ENCODE results near the gene RBPMS2. TPM values are rescaled to one million over a fixed set of nuclear protein-coding genes. Genes with fewer than 3 reads are reported as not detected.

Gene RBPMS2
- polyA plus RNA-seq, 1 donor (not counting 4 experiments of a cell fraction or from before 2014, with no cell fraction given): not detected

- Histone ChIP-seq H3K27ac (ENCODE audit: control insufficient read depth, insufficient read depth, low read length) (no peak overlapping the region), H2AFZ (ENCODE audit: control insufficient read depth, low read length) (no peak overlapping the region), H3K9ac (ENCODE audit: control insufficient read depth, extremely low read depth, insufficient read depth, low read length) (no peak overlapping the region), H3K4me2 (ENCODE audit: control insufficient read depth, extremely low read depth, insufficient read depth, low read depth, low read length) (no peak overlapping the region), H3K79me2 (ENCODE audit: control insufficient read depth, insufficient read depth, low read length) (no peaks in the 10 kb centered on the region), H3K4me1 (ENCODE audit: control insufficient read depth, extremely low read depth, insufficient read depth, low read length) (no peaks in the 10 kb centered on the region), H4K20me1 (ENCODE audit: control insufficient read depth, extremely low read depth, insufficient read depth, low read length) (no peaks in the 10 kb centered on the region), H3K9me3 (ENCODE audit: control insufficient read depth, low read depth, low read length) (no peaks in the 10 kb centered on the region), H3K9me1 (ENCODE audit: control insufficient read depth, extremely low read depth, insufficient read depth, low read length) (no peaks in the 10 kb centered on the region), H3K36me3 (ENCODE audit: control insufficient read depth in 2 of 2, extremely low read depth in 1 of 2, insufficient read depth in 2 of 2, low read length in 2 of 2) (no peaks in the 10 kb centered on the region), H3K27me3 (ENCODE audit: control insufficient read depth, extremely low read depth, insufficient read depth, low read length) (peaks cover 32% of the 10 kb centered on the region), H3K4me3 (ENCODE audit: control insufficient read depth in 2 of 3, extremely low read depth in 1 of 3, insufficient read depth in 2 of 3, low read depth in 1 of 3, low read length in 3 of 3) (no peak overlapping the region)
- DNase-seq (ENCODE audit: low read depth, low spot score): no peak
- TF ChIP-seq CTCF (optimal IDR thresholded peaks at IDR 0.05 in 1 of 3, IDR thresholded peaks at IDR 0.05 in 1 of 3, conservative IDR thresholded peaks at IDR 0.05 in 1 of 3; ENCODE audit: extremely low read depth in 1 of 3, insufficient read depth in 2 of 3, low read length in 3 of 3): no peak
- TF ChIP-seq EZH2 (IDR thresholded peaks at IDR 0.05; ENCODE audit: low read length): no peak
- no peak for FAIRE-seq
- dilution Hi-C loops (cut with MboI; ENCODE audit: extremely low pct_ligation_motif_present, low sequenced_read_pairs): no loop called here
Observed at GRCh38 chr15:64770626-64771025, 4.8 kb downstream of the RBPMS2 start.

GRCh38 chr15:64767203-64767602, 8.2 kb downstream of the RBPMS2 start:
- no peaks in the 10 kb centered on the region for H3K9me3 ChIP-seq (ENCODE audit: control insufficient read depth, low read depth, low read length)
- H3K36me3 ChIP-seq (ENCODE audit: control insufficient read depth in 2 of 2, extremely low read depth in 1 of 2, insufficient read depth in 2 of 2, low read length in 2 of 2): no peaks in the 10 kb centered on the region
- H3K4me2 ChIP-seq (ENCODE audit: control insufficient read depth, extremely low read depth, insufficient read depth, low read depth, low read length): no peak overlapping the region
- no peak overlapping the region for H3K9ac ChIP-seq (ENCODE audit: control insufficient read depth, extremely low read depth, insufficient read depth, low read length)
- FAIRE-seq: no peak
- no peaks in the 10 kb centered on the region for H4K20me1 ChIP-seq (ENCODE audit: control insufficient read depth, extremely low read depth, insufficient read depth, low read length)
- no peaks in the 10 kb centered on the region for H3K79me2 ChIP-seq (ENCODE audit: control insufficient read depth, insufficient read depth, low read length)
- TF ChIP-seq EZH2 (IDR thresholded peaks at IDR 0.05; ENCODE audit: low read length) (no peak), CTCF (optimal IDR thresholded peaks at IDR 0.05 in 1 of 3, IDR thresholded peaks at IDR 0.05 in 1 of 3, conservative IDR thresholded peaks at IDR 0.05 in 1 of 3; ENCODE audit: extremely low read depth in 1 of 3, insufficient read depth in 2 of 3, low read length in 3 of 3) (no peak)
- H2AFZ ChIP-seq (ENCODE audit: control insufficient read depth, low read length): no peak overlapping the region
- H3K4me1 ChIP-seq (ENCODE audit: control insufficient read depth, extremely low read depth, insufficient read depth, low read length): no peaks in the 10 kb centered on the region
- dilution Hi-C loops (cut with MboI; ENCODE audit: extremely low pct_ligation_motif_present, low sequenced_read_pairs): no loop called here
- H3K27ac ChIP-seq (ENCODE audit: control insufficient read depth, insufficient read depth, low read length): no peak overlapping the region
- DNase-seq (ENCODE audit: low read depth, low spot score): no peak
- H3K4me3 ChIP-seq (ENCODE audit: control insufficient read depth in 2 of 3, extremely low read depth in 1 of 3, insufficient read depth in 2 of 3, low read depth in 1 of 3, low read length in 3 of 3): no peak overlapping the region
- no peaks in the 10 kb centered on the region for H3K9me1 ChIP-seq (ENCODE audit: control insufficient read depth, extremely low read depth, insufficient read depth, low read length)
- H3K27me3 ChIP-seq (ENCODE audit: control insufficient read depth, extremely low read depth, insufficient read depth, low read length): peaks cover under 1% of the 10 kb centered on the region

All from keratinocyte (primary cell).